Activated CD4-positive, alpha-beta T cell treated with anti-CD3 and anti-CD28 coated beads, Interleukin-2, amount 10 ng/mL, durations not matched to agents 7 days and 5 days (primary cell): ENCODE measurements around the gene PDS5B. TPM values are rescaled to one million over a fixed set of nuclear protein-coding genes. Genes with fewer than 3 reads are reported as not detected.

ENCODE experiments used
- CTCF ChIA-PET: fragments of 350-600 bp; sonication (Branson Sonifier 250); formaldehyde crosslinking; loops from one replicate; lab custom pipeline; 2021; ENCODE audit warnings: antibody characterized with exemption; lab: Charles Lee
- POLR2A ChIA-PET: fragments of 350-600 bp; sonication (Branson Sonifier 250); formaldehyde crosslinking; loops from one replicate; lab custom pipeline; 2021; ENCODE audit warnings: antibody characterized with exemption; lab: Charles Lee
- DNase-seq: peaks from one replicate; pipeline ENCODE4 v3.0.0-alpha.2; 2020
- H3K27ac Mint-ChIP-seq: one replicate; pipeline ENCODE4 v1.8.0; 2021; ENCODE audit warnings: mild to moderate bottlenecking, moderate library complexity, mixed read lengths
- H3K27me3 Mint-ChIP-seq: one replicate; pipeline ENCODE4 v1.8.0; 2021; ENCODE audit warnings: mixed read lengths
- H3K36me3 Mint-ChIP-seq: one replicate; pipeline ENCODE4 v1.8.0; 2021; ENCODE audit warnings: low read depth, mixed read lengths
- H3K4me1 Mint-ChIP-seq: one replicate; pipeline ENCODE4 v1.8.0; 2021; ENCODE audit warnings: mixed read lengths
- H3K4me3 Mint-ChIP-seq: one replicate; pipeline ENCODE4 v1.8.0; 2021; ENCODE audit warnings: mild to moderate bottlenecking, moderate library complexity, mixed read lengths
- H3K9me3 Mint-ChIP-seq: one replicate; pipeline ENCODE4 v1.8.0; 2021; ENCODE audit warnings: mixed read lengths
- total RNA-seq, 2 experiments: library from RNA; stranded (reverse); gene quantifications; one replicate each; pipeline ENCODE4 v1.2.3, GENCODE V29; 2021

PDS5B gene
- total RNA-seq, 2 experiments from 2014 or later, result 77.6 to 92.3 TPM

DNA sequence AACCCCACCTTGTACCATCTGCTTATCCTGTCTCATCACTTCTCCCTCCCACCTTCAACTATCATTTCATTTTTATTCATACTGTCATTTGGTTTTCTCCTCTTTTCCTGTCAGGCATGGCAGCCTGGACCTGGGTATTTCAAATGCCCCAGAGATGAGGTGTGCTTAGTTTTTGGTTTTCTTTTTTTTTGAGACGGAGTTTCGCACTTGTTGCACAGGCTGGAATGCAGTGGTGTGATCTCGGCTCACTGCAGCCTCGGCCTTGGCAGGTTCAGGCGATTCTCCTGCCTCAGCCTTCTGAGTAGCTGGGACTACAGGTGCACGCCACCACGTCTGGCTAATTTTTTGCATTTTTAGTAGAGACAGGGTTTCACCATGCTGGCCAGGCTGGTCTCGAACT, 5.8 kb downstream of the PDS5B start:
- no peak overlapping the region for H3K27ac Mint-ChIP-seq
- DNase-seq, result no peak
- H3K4me1 Mint-ChIP-seq, result peaks cover 55% of the 10 kb centered on the region
- no peaks in the 10 kb centered on the region for H3K27me3 Mint-ChIP-seq
- ChIA-PET POLR2A (no interaction called here), CTCF (interaction anchor here (0.9 to 1.2 kb wide), 3 partner anchors 50 to 1226 kb away, joined by 3 read pairs; partner anchors contain the start of gene RFC3)
- peaks cover 24% of the 10 kb centered on the region for H3K36me3 Mint-ChIP-seq
- H3K4me3 Mint-ChIP-seq, result no peak overlapping the region
- H3K9me3 Mint-ChIP-seq, result peaks cover 4% of the 10 kb centered on the region

DNA sequence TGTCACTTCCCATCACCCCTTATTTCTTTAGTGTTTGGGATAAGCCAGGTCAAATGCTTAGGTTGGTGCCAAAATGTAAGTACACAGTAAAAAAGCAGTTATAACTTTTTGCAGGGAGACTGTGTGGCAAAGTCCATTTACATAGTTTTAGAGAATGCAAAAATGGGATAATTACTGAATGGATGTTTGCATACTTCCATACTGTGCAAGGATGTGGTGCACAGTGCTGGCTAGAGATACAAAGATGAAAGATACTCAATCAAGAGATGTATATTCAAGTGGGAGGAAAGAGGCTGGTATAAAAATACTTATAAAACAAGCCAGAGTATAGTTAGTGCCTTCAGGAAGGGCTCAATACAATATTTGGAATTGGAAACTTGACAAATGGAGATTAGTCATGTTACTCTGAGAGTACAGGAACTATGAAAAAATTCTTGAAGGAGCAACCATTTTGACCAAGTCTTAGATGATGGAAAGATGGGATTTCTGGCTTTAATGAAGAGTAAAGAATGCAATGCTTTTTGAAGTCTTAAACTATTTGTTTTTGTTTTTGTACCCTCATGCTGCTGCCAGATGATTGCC, 8.0 kb downstream of the PDS5B start:
- DNase-seq, result no peak
- Mint-ChIP-seq H3K27ac (no peak overlapping the region), H3K4me1 (peaks cover 40% of the 10 kb centered on the region), H3K27me3 (no peaks in the 10 kb centered on the region), H3K4me3 (no peak overlapping the region), H3K36me3 (peaks cover 25% of the 10 kb centered on the region), H3K9me3 (peaks cover 4% of the 10 kb centered on the region)
- ChIA-PET POLR2A (no interaction called here), CTCF (no interaction called here)

GRCh38 chr13:32595306-32595705, 9.1 kb downstream of the PDS5B start:
- H3K27me3 Mint-ChIP-seq, result no peaks in the 10 kb centered on the region
- no peak overlapping the region for H3K4me3 Mint-ChIP-seq
- POLR2A ChIA-PET, result interaction anchor here (0.6 kb wide), 1 partner anchor 39 kb away, joined by 6 read pairs; no protein-coding TSS in a partner anchor
- no peak for DNase-seq
- CTCF ChIA-PET, result no interaction called here
- H3K9me3 Mint-ChIP-seq, result peaks cover 8% of the 10 kb centered on the region
- H3K27ac Mint-ChIP-seq, result no peak overlapping the region
- H3K4me1 Mint-ChIP-seq, result peaks cover 39% of the 10 kb centered on the region
- H3K36me3 Mint-ChIP-seq, result peaks cover 31% of the 10 kb centered on the region

- Mint-ChIP-seq H3K27ac (no peak overlapping the region), H3K4me1 (peaks cover 28% of the 10 kb centered on the region), H3K4me3 (no peak overlapping the region), H3K9me3 (peaks cover 36% of the 10 kb centered on the region), H3K36me3 (peaks cover 51% of the 10 kb centered on the region), H3K27me3 (no peaks in the 10 kb centered on the region)
- ChIA-PET CTCF (interaction anchor here (1.1 to 1.2 kb wide), 2 partner anchors 14 to 15 kb away, joined by 3 to 5 read pairs; partner anchors contain the start of gene PDS5B), POLR2A (no interaction called here)
- DNase-seq, result no peak
Observed at GRCh38 chr13:32600890-32601289, 14.6 kb downstream of the PDS5B start.

DNA sequence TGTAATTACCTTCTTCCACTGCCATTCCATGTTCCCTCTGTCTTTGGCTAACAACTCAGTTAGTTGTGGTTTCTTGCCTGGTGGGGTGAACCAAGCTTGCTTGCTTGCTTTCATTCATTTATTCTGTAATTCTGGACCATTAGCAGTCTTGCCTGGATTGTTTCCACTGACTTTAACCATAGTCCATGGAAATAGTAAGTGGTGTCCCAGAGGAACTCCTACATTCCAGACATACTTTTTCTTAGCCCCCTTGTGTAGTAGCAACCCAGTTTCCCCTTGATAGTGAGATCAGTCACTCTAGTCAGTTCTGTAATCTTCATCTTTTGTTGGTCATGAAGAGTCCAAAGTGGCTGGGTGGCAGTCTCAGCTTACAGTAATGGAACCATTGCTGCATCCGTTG, 23.2 kb downstream of the PDS5B start:
- POLR2A ChIA-PET, result no interaction called here

GRCh38 chr13:32610538-32610937, 24.3 kb downstream of the PDS5B start:
- peaks cover 40% of the 10 kb centered on the region for H3K9me3 Mint-ChIP-seq
- no peak overlapping the region for H3K27ac Mint-ChIP-seq
- peaks cover 54% of the 10 kb centered on the region for H3K36me3 Mint-ChIP-seq
- peaks cover 2% of the 10 kb centered on the region for H3K4me1 Mint-ChIP-seq
- ChIA-PET POLR2A (no interaction called here), CTCF (no interaction called here)
- H3K27me3 Mint-ChIP-seq, result no peaks in the 10 kb centered on the region
- H3K4me3 Mint-ChIP-seq, result no peak overlapping the region
- DNase-seq, result no peak

More for the DNA sequence above, 23.2 kb downstream of the PDS5B start:
- Mint-ChIP-seq H3K9me3 (peaks cover 43% of the 10 kb centered on the region), H3K27me3 (no peaks in the 10 kb centered on the region), H3K4me3 (no peak overlapping the region), H3K36me3 (peaks cover 58% of the 10 kb centered on the region), H3K27ac (no peak overlapping the region), H3K4me1 (peaks cover 5% of the 10 kb centered on the region)
- CTCF ChIA-PET, result no interaction called here
- no peak for DNase-seq

DNA sequence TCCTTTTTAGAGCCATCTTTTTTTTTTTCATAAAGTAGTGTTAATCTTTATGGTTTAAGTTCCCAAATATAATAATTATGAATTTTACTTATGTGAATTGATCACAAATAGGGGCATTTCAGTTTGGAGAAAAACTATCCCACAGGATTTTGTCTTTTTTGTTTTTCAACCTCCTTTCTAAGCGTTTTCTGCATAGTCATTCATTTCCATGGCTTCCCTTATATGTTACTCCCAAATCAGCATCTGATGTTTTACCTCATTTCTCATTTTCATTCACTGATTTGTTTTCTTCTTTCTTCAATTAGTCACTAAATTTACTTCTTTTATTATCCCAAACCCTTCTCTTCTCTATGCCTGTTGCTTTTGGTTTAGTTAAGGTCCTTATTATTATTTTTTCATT, 24.7 kb downstream of the PDS5B start:
- ChIA-PET CTCF (no interaction called here), POLR2A (no interaction called here)
- no peak overlapping the region for H3K27ac Mint-ChIP-seq
- H3K36me3 Mint-ChIP-seq, result peaks cover 50% of the 10 kb centered on the region
- no peak for DNase-seq
- H3K27me3 Mint-ChIP-seq, result no peaks in the 10 kb centered on the region
- peaks cover 37% of the 10 kb centered on the region for H3K9me3 Mint-ChIP-seq
- H3K4me1 Mint-ChIP-seq, result peaks cover 2% of the 10 kb centered on the region
- H3K4me3 Mint-ChIP-seq, result no peak overlapping the region

- Mint-ChIP-seq H3K9me3 (peaks cover 47% of the 10 kb centered on the region), H3K4me3 (no peak overlapping the region), H3K4me1 (peaks cover 5% of the 10 kb centered on the region), H3K27ac (no peak overlapping the region), H3K36me3 (peaks cover 48% of the 10 kb centered on the region), H3K27me3 (no peaks in the 10 kb centered on the region)
- POLR2A ChIA-PET, result no interaction called here
- CTCF ChIA-PET, result no interaction called here
- no peak for DNase-seq
Observed at GRCh38 chr13:32616883-32617511, 30.7 kb downstream of the PDS5B start.

DNA sequence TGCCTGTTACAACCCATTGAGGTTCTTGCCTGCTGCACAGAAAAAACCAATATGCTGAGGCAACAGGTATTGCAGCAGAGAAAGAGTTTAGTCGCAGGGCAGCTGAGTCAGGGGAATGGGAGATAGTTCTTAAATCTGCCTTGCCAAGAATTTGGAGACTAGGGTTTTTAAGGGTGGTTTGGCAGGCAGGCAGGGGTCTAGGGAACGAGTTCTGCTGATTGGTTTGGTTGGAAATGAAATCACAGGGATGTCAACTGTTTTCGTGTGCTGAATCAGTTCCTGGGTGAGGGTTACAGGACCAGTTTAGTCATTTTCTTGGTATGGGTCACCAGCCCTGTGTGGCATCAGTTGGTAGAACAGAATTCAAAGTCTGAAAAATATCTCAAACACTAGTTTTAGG, 36.6 kb downstream of the PDS5B start:
- no peak for DNase-seq
- Mint-ChIP-seq H3K4me3 (no peak overlapping the region), H3K27me3 (no peaks in the 10 kb centered on the region), H3K4me1 (peaks cover 12% of the 10 kb centered on the region), H3K27ac (no peak overlapping the region), H3K9me3 (peaks cover 36% of the 10 kb centered on the region), H3K36me3 (peaks cover 46% of the 10 kb centered on the region)
- ChIA-PET CTCF (interaction anchor here (1.4 kb wide), 1 partner anchor 37 kb away, joined by 5 read pairs; the partner anchor contains the start of gene PDS5B), POLR2A (no interaction called here)

DNA sequence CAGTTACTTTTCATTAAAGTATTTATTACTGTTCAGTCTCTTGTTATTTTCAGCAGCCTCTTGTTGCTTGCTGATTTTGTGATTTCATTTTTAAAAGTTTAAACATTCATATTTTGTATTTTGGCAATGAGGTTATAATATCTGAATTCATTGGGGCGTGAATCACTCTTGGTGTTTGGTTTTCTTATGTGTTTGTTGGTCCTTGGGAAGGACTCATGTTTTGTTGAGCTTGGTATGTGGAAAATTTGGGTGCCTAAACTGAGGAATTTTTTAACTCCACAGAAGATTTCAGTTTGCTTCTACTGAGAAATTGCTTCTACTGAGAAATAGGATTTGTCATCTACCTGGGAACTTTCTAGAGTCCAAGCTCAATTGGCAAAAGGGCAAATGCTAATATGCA, 38.2 kb downstream of the PDS5B start:
- no peak overlapping the region for H3K4me3 Mint-ChIP-seq
- no peaks in the 10 kb centered on the region for H3K27me3 Mint-ChIP-seq
- H3K27ac Mint-ChIP-seq, result no peak overlapping the region
- H3K36me3 Mint-ChIP-seq, result peaks cover 40% of the 10 kb centered on the region
- ChIA-PET POLR2A (no interaction called here), CTCF (interaction anchor here (0.7 kb wide), 1 partner anchor 27 kb away, joined by 3 read pairs; no protein-coding TSS in a partner anchor)
- no peak for DNase-seq
- H3K4me1 Mint-ChIP-seq, result peaks cover 12% of the 10 kb centered on the region
- H3K9me3 Mint-ChIP-seq, result peaks cover 27% of the 10 kb centered on the region

DNA sequence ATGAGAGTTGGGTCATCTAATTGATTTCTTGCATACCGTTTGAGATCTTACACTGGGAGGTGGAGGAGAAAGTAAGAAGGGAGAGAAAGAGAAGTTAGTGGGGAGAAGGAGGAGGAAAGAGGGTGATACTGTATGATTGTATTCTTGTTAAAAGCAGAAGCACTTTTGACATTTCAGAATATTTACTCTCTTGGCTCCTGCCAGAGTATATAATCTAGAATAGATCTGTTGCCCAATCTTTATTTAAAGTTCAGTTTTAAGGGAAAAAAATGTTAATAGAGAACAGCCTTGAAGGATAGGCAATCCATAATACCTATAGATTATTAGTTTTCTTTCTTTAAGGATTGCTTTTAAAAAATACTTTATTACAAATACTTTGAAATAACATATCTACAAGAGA, 41.5 kb downstream of the PDS5B start:
- peaks cover 8% of the 10 kb centered on the region for H3K9me3 Mint-ChIP-seq
- no peaks in the 10 kb centered on the region for H3K27me3 Mint-ChIP-seq
- peaks cover 34% of the 10 kb centered on the region for H3K36me3 Mint-ChIP-seq
- POLR2A ChIA-PET, result no interaction called here
- no peak overlapping the region for H3K27ac Mint-ChIP-seq
- H3K4me1 Mint-ChIP-seq, result peaks cover 25% of the 10 kb centered on the region
- H3K4me3 Mint-ChIP-seq, result no peak overlapping the region
- CTCF ChIA-PET, result no interaction called here
- no peak for DNase-seq

- no peak for DNase-seq
- H3K27me3 Mint-ChIP-seq, result no peaks in the 10 kb centered on the region
- no peak overlapping the region for H3K4me3 Mint-ChIP-seq
- H3K27ac Mint-ChIP-seq, result no peak overlapping the region
- H3K4me1 Mint-ChIP-seq, result peaks cover 31% of the 10 kb centered on the region
- CTCF ChIA-PET, result interaction anchor here (1.0 to 1.4 kb wide), 3 partner anchors 13 to 43 kb away, joined by 3 to 7 read pairs (median 6); partner anchors contain the start of gene PDS5B
- H3K36me3 Mint-ChIP-seq, result peaks cover 25% of the 10 kb centered on the region
- H3K9me3 Mint-ChIP-seq, result peaks cover 2% of the 10 kb centered on the region
- POLR2A ChIA-PET, result no interaction called here
Observed at GRCh38 chr13:32629313-32629712, 43.1 kb downstream of the PDS5B start.

DNA sequence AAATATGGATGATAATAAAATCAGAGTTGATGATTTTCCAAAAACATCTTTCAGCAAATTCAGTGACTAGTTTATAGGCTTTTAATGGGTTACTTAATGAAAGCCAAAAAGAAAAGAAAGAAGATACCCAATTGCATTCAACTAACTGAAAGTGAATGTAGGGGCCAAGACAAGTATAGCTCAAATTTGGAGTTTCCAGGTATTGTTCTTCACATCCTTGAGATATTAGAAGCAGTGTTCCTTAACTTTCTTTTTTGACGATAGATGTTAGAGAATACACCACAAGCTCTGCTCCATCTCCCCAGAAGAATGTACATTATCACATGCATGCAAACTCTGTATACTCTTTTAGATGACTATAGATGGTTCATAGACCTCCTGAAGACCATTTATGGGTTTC, 43.6 kb downstream of the PDS5B start:
- H3K4me1 Mint-ChIP-seq, result peaks cover 28% of the 10 kb centered on the region
- no peaks in the 10 kb centered on the region for H3K27me3 Mint-ChIP-seq
- H3K4me3 Mint-ChIP-seq, result no peak overlapping the region
- H3K36me3 Mint-ChIP-seq, result peaks cover 25% of the 10 kb centered on the region
- POLR2A ChIA-PET, result no interaction called here
- H3K27ac Mint-ChIP-seq, result no peak overlapping the region
- H3K9me3 Mint-ChIP-seq, result peaks cover 2% of the 10 kb centered on the region
- CTCF ChIA-PET, result interaction anchor here (1.4 kb wide), 1 partner anchor 13 kb away, joined by 7 read pairs; no protein-coding TSS in a partner anchor
- no peak for DNase-seq
